HepG2 (cell line): ENCODE results near the gene RABGEF1.

Source experiments
- ATRX ChIP-seq: sonication (generic); formaldehyde crosslinking; IDR thresholded peaks from 2 replicates; pipeline ENCODE4 v1.4.0; 2020; ENCODE audit warnings: missing genetic modification reagents, borderline replicate concordance
- HNRNPK ChIP-seq: fragments of 200-400 bp; formaldehyde crosslinking; IDR thresholded peaks from 2 replicates; pipeline ENCODE4 v1.6.1; 2018; ENCODE audit warnings: low read length, low read depth, moderate library complexity, mild to moderate bottlenecking; ENCODE audit not compliant: poor library complexity, severe bottlenecking
- KDM3A ChIP-seq: IDR thresholded peaks from 2 replicates; pipeline ENCODE4 v1.6.1; 2018; ENCODE audit warnings: low read depth, missing compliant biosample characterization
- MTF1 ChIP-seq: sonication (generic); formaldehyde crosslinking; IDR thresholded peaks from 2 replicates; pipeline ENCODE4 v1.5.0; 2020; ENCODE audit warnings: missing genetic modification reagents
- MYC ChIP-seq: sonication (generic); formaldehyde crosslinking; IDR thresholded peaks from 2 replicates; pipeline ENCODE4 v1.9.0; 2021; ENCODE audit warnings: missing genetic modification reagents, borderline replicate concordance
- NBN ChIP-seq: fragments of 450-650 bp; conservative IDR thresholded peaks from 2 replicates; pipeline ENCODE4 v1.6.1; 2017
- NRL ChIP-seq: sonication (generic); formaldehyde crosslinking; IDR thresholded peaks from 2 replicates; pipeline ENCODE4 v1.5.0; 2020; ENCODE audit warnings: missing genetic modification reagents, mild to moderate bottlenecking, moderate library complexity, borderline replicate concordance
- RAD21 ChIP-seq: fragments of 450-650 bp; formaldehyde crosslinking; IDR thresholded peaks from 2 replicates; pipeline ENCODE4 v1.5.0; 2020; ENCODE audit warnings: mild to moderate bottlenecking
- THAP7 ChIP-seq: sonication (generic); formaldehyde crosslinking; IDR thresholded peaks from 2 replicates; pipeline ENCODE4 v1.8.1; 2023; ENCODE audit warnings: mild to moderate bottlenecking, missing genetic modification reagents
- ZNF282 ChIP-seq: fragments of 450-650 bp; IDR thresholded peaks from 2 replicates; pipeline ENCODE4 v1.6.1; 2018; ENCODE audit not compliant: partially characterized antibody
- TF ChIP-seq, protein P1 (sequence below): sonication (generic); formaldehyde crosslinking; IDR thresholded peaks from 2 replicates; pipeline ENCODE4 v1.8.1; 2023; ENCODE audit warnings: mild to moderate bottlenecking, missing genetic modification reagents, borderline replicate concordance
- TF ChIP-seq, protein P2 (sequence below): sonication (generic); formaldehyde crosslinking; IDR thresholded peaks from 2 replicates; pipeline ENCODE4 v1.5.1; 2020; ENCODE audit warnings: mild to moderate bottlenecking, missing genetic modification reagents

DNA sequence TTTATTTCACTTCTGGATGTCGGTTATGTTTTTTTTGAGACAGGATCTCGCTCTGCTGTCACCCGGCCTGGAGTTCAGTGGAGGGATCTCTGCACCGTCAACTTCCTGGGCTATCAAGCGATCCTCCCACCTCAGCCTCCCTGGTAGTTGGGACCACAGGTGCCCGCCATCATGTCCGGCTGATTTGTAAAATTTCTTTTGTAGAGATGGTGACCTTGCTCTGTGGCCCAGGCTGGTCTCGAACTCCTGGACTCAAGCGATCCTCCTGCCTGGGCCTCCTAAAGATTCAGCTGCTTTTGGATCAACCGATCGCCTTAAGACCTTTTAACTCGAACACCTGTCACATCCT lies 606 bp upstream of the RABGEF1 start:
- TF ChIP-seq KDM3A (CRISPR knock-in tag), result no peak
- no peak for TF ChIP-seq ATRX (CRISPR knock-in tag)
- no peak for TF ChIP-seq ZNF282
- TF ChIP-seq, protein P1, sequence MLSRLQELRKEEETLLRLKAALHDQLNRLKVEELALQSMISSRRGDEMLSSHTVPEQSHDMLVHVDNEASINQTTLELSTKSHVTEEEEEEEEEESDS, result no peak
- TF ChIP-seq, protein P2, sequence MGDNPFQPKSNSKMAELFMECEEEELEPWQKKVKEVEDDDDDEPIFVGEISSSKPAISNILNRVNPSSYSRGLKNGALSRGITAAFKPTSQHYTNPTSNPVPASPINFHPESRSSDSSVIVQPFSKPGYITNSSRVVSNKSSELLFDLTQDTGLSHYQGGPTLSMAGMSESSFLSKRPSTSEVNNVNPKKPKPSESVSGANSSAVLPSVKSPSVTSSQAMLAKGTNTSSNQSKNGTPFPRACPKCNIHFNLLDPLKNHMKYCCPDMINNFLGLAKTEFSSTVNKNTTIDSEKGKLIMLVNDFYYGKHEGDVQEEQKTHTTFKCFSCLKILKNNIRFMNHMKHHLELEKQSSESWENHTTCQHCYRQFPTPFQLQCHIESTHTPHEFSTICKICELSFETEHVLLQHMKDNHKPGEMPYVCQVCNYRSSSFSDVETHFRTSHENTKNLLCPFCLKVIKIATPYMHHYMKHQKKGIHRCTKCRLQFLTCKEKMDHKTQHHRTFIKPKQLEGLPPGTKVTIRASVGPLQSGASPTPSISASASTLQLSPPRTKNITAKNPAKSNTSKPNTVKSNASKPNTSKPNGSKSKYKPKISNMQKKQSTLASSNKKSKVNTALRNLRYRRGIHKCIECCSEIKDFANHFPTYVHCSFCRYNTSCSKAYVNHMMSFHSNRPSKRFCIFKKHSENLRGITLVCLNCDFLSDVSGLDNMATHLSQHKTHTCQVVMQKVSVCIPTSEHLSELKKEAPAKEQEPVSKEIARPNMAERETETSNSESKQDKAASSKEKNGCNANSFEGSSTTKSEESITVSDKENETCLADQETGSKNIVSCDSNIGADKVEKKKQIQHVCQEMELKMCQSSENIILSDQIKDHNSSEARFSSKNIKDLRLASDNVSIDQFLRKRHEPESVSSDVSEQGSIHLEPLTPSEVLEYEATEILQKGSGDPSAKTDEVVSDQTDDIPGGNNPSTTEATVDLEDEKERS (CRISPR knock-in tag), result no peak
- no peak for TF ChIP-seq MYC (CRISPR knock-in tag)
- no peak for TF ChIP-seq RAD21
- no peak for TF ChIP-seq MTF1 (CRISPR knock-in tag)
- TF ChIP-seq NRL (CRISPR knock-in tag), result no peak
- TF ChIP-seq HNRNPK, result no peak
- no peak for TF ChIP-seq NBN
- TF ChIP-seq THAP7, result no peak
